Heart left ventricle (tissue), 13 donors: Measurements from ENCODE around the gene RGS16.

Experiments
- POLR2A ChIP-seq, 2 donors: fragments of 450-650 bp; IDR thresholded peaks; one replicate each; pipeline ENCODE4 v1.6.1; 2017; ENCODE audit warnings: antibody characterized with exemption in 2 of 2, mild to moderate bottlenecking in 2 of 2, moderate library complexity in 2 of 2
- TF ChIP-seq, protein P1 (sequence below), 12 donors: fragments of 200-600 bp; sonication (generic) in 4 of 12; IDR thresholded peaks; one replicate each; pipeline versions ENCODE4 v1.5.0 to v1.8.0; 2018 to 2022; ENCODE audit warnings: antibody characterized with exemption in 12 of 12, mild to moderate bottlenecking in 5 of 12
- donor health status: ischemic (EF 13 %, LVEDD 7.1; RV severe dilation, severe dysfunction).
- donor health status: DM: no; HTN: yes; CAD: no.
- donor health status: DM: no; HTN: no; CAD: no.
- donor health status: ischemic (EF 25% LVEDD 6.9; RV normal size, moderate dysfunction).
- donor health status: ischemic (EF 25% LVEDD 5.7; RV mildly dilated, moderate dysfunction).
- donor health status: ischemic (EF 35%, LVEDD 5.7; RV mildly dilated, moderate dysfunction).
- donor health status: nonischemic (EF 11% LVEDD 7.7; RV severe dilation, severe dysfunction).
- donor health status: DM: yes; HTN: yes; CAD: no.
- donor health status: PGD.
- donor health status: ischemic (EF 29% LVEDD 5.4; RV normal size, mild dysfunction).
- donor health status: nonischemic (EF 23%, LVEDD 6.1; RV moderate dilation, normal function).

DNA sequence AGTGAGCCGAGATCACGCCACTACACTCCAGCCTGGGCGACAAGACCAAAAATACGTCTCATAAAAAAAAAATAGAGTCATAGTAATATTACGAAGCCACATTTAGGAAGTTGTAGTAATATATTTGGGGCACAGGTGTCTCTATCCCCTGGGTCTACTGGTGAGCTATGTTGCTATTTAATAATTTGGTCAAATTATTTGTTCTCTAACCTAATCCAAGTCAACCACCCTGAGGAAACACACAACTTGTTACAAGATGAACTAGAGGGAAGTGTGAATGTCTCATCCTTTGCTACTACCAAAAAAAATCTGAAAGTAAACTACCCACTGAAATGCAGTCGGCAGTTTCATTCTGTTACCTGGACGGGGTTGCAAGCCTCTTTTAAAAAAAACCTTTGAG is 44.9 kb upstream of the RGS16 start:
- TF ChIP-seq POLR2A (IDR thresholded peaks at IDR 0.05): no peak
- TF ChIP-seq, protein P1, sequence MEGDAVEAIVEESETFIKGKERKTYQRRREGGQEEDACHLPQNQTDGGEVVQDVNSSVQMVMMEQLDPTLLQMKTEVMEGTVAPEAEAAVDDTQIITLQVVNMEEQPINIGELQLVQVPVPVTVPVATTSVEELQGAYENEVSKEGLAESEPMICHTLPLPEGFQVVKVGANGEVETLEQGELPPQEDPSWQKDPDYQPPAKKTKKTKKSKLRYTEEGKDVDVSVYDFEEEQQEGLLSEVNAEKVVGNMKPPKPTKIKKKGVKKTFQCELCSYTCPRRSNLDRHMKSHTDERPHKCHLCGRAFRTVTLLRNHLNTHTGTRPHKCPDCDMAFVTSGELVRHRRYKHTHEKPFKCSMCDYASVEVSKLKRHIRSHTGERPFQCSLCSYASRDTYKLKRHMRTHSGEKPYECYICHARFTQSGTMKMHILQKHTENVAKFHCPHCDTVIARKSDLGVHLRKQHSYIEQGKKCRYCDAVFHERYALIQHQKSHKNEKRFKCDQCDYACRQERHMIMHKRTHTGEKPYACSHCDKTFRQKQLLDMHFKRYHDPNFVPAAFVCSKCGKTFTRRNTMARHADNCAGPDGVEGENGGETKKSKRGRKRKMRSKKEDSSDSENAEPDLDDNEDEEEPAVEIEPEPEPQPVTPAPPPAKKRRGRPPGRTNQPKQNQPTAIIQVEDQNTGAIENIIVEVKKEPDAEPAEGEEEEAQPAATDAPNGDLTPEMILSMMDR (IDR thresholded peaks at IDR 0.05): no peak
